Liver (tissue), 9 donors: ENCODE results near the gene SIK3. TPM values are rescaled to one million over a fixed set of nuclear protein-coding genes. Genes with fewer than 3 reads are reported as not detected.
A peak's percentile ranks its signal among the peaks of the same experiment; 100 is the strongest.

Source experiments
- DNase-seq: peaks from one replicate; pipeline ENCODE4 v3.0.0-alpha.2; 2017; ENCODE audit warnings: low spot score
- H3K27ac ChIP-seq, 2 donors: one replicate each; pipeline ENCODE4 v1.7.0; 2013; ENCODE audit warnings: inconsistent platforms in 2 of 2, low read length in 2 of 2, control low read depth in 1 of 2, low read depth in 1 of 2, mild to moderate bottlenecking in 1 of 2
- H3K27me3 ChIP-seq, 4 donors: one replicate each; pipeline versions ENCODE4 v1.6.1 to v1.7.0; 2013; ENCODE audit warnings: low read length in 3 of 4, inconsistent platforms in 1 of 4, mild to moderate bottlenecking in 1 of 4, moderate library complexity in 1 of 4; ENCODE audit not compliant: control insufficient read depth in 4 of 4, insufficient read depth in 4 of 4
- H3K36me3 ChIP-seq, 4 donors: one replicate each; pipeline versions ENCODE4 v1.6.1 to v1.7.0; 2013; ENCODE audit warnings: low read length in 3 of 4, mild to moderate bottlenecking in 3 of 4, low read depth in 1 of 4, moderate library complexity in 1 of 4; ENCODE audit not compliant: control insufficient read depth in 4 of 4, insufficient read depth in 3 of 4
- H3K4me1 ChIP-seq, 4 donors: one replicate each; pipeline versions ENCODE4 v1.6.1 to v1.7.0; 2013; ENCODE audit warnings: low read length in 3 of 4, mild to moderate bottlenecking in 3 of 4, moderate library complexity in 1 of 4; ENCODE audit not compliant: control insufficient read depth in 4 of 4, insufficient read depth in 4 of 4
- H3K4me3 ChIP-seq, 3 donors: one replicate each; pipeline versions ENCODE4 v1.6.1 to v1.7.0; 2013; ENCODE audit warnings: low read length in 3 of 3, control low read depth in 1 of 3, low read depth in 1 of 3, mild to moderate bottlenecking in 1 of 3
- H3K9ac ChIP-seq, 2 donors: one replicate each; pipeline ENCODE4 v1.7.0; 2013; ENCODE audit warnings: low read length in 2 of 2, mild to moderate bottlenecking in 2 of 2, moderate library complexity in 2 of 2, control low read depth in 1 of 2, low read depth in 1 of 2
- H3K9me3 ChIP-seq, 4 donors: one replicate each; pipeline versions ENCODE4 v1.6.1 to v1.7.0; 2013; ENCODE audit warnings: low read length in 3 of 4; ENCODE audit not compliant: control insufficient read depth in 4 of 4
- EGR1 ChIP-seq, 2 donors: IDR thresholded peaks; 2 replicates each; pipeline ENCODE4 v1.6.1; 2016 to 2018; ENCODE audit warnings: antibody characterized with exemption in 2 of 2, low read depth in 2 of 2
- FOXA1 ChIP-seq: IDR thresholded peaks from 2 replicates; pipeline ENCODE4 v1.6.1; 2016; ENCODE audit warnings: antibody characterized with exemption
- GABPA ChIP-seq, 2 donors: IDR thresholded peaks in 1 of 2; conservative IDR thresholded peaks in 1 of 2; 2 replicates each; pipeline ENCODE4 v1.6.1; 2016; ENCODE audit warnings: antibody characterized with exemption in 2 of 2, mild to moderate bottlenecking in 1 of 2, moderate library complexity in 1 of 2
- HNF4A ChIP-seq, 2 donors: conservative IDR thresholded peaks; 2 replicates each; pipeline ENCODE4 v1.6.1; 2016; ENCODE audit warnings: antibody characterized with exemption in 2 of 2, mild to moderate bottlenecking in 2 of 2
- HNF4G ChIP-seq: IDR thresholded peaks from 2 replicates; pipeline ENCODE4 v1.6.1; 2016; ENCODE audit warnings: antibody characterized with exemption
- JUND ChIP-seq, 2 donors: IDR thresholded peaks; 2 replicates each; pipeline ENCODE4 v1.6.1; 2016; ENCODE audit warnings: antibody characterized with exemption in 2 of 2
- NR2F2 ChIP-seq: IDR thresholded peaks from 2 replicates; pipeline ENCODE4 v1.6.1; 2016; ENCODE audit warnings: antibody characterized with exemption
- RAD21 ChIP-seq, 2 donors: IDR thresholded peaks; 2 replicates each; pipeline ENCODE4 v1.6.1; 2016; ENCODE audit warnings: antibody characterized with exemption in 2 of 2, mild to moderate bottlenecking in 2 of 2
- REST ChIP-seq: IDR thresholded peaks from 2 replicates; pipeline ENCODE4 v1.6.1; 2016; ENCODE audit warnings: antibody characterized with exemption, mild to moderate bottlenecking
- RXRA ChIP-seq, 2 donors: IDR thresholded peaks; 2 replicates each; pipeline ENCODE4 v1.6.1; 2017 to 2018; ENCODE audit warnings: antibody characterized with exemption in 2 of 2, mild to moderate bottlenecking in 1 of 2
- SP1 ChIP-seq: IDR thresholded peaks from 2 replicates; pipeline ENCODE4 v1.6.1; 2018; ENCODE audit warnings: antibody characterized with exemption, mild to moderate bottlenecking
- TAF1 ChIP-seq: conservative IDR thresholded peaks from 2 replicates; pipeline ENCODE4 v1.6.1; 2016; ENCODE audit warnings: antibody characterized with exemption, mild to moderate bottlenecking
- YY1 ChIP-seq: IDR thresholded peaks from 2 replicates; pipeline ENCODE4 v1.6.1; 2016; ENCODE audit warnings: antibody characterized with exemption, mild to moderate bottlenecking
- WGBS: extraction: QIAGEN DNeasy Blood & Tissue Kit; methylation state at CpG from one replicate; pipeline ENCODE4 v1.1.7; 2013; 5-methylcytosine and 5-hydroxymethylcytosine counted together
- polyA plus RNA-seq, 2 donors: library from polyadenylated mRNA; stranded (reverse) in 1 of 2; unstranded in 1 of 2; fragments of 200-250 nt in 1 of 2; fragments of >200 nt in 1 of 2; fragmentation: Nextera tagmentation in 1 of 2; extraction: Ambion mirVana in 1 of 2; gene quantifications; one replicate each; pipeline versions ENCODE4 v1.2.1 to v1.2.3, GENCODE V29; 2013 to 2015
- total RNA-seq, 2 donors: library from RNA; depleted of rRNA; stranded (reverse); fragments of >200 nt; gene quantifications; one replicate each; pipeline ENCODE4 v1.2.3, GENCODE V29; 2014
- TF ChIP-seq, protein P1 (sequence below): IDR thresholded peaks from 2 replicates; pipeline ENCODE4 v1.6.1; 2016; ENCODE audit warnings: antibody characterized with exemption
- TF ChIP-seq, protein P2 (sequence below): IDR thresholded peaks from 2 replicates; pipeline ENCODE4 v1.6.1; 2016; ENCODE audit warnings: antibody characterized with exemption
- donor health status: healthy.
- donor health status: healthy.
- donor health status: healthy.
- donor health status: healthy.
- donor health status: healthy.

The SIK3 gene
- total and polyA plus RNA-seq, 4 donors, result 6.9 to 52.4 (median 14.4) TPM

DNA sequence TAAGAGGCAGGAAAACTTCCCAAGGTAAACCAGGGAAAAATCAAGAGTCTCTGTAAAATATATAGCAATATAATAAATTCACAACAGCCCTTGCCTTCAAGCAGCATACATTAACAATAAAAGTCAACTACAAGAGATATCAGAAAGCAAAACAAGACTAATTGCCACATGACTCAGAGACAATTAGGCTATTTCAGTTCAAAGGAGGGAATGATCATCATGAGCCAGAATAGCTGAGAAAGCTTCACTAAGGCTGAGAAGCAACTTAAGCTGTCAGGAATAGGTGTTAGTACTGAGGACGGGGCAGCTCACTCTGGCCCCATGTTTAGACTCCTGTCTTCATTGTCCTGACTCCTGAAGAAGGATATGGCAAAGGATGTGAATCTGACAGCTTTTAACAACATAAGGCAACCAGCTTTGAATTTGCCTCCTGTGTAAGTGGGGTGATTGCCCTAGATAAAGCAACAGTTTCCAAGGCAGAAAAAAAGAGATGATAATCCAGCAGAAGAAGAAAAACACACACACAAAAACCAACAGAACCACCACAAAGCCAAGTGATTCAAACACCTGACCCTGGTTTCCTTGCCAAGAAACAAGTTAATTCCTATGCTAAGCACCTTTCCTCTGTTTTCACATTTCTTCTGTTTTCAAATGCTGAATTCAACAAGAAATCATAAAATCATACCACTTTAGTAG lies 60.8 kb downstream of the SIK3 start:
- H3K27me3 ChIP-seq, result no peaks in the 10 kb centered on the region
- TF ChIP-seq JUND (IDR thresholded peaks at IDR 0.05) (no peak), NR2F2 (no peak), GABPA (IDR thresholded peaks at IDR 0.05 in 1 of 2, conservative IDR thresholded peaks at IDR 0.05 in 1 of 2) (no peak), EGR1 (IDR thresholded peaks at IDR 0.05; ENCODE audit: low read depth in 2 of 2) (no peak), RXRA (IDR thresholded peaks at IDR 0.05) (peak in 1 of 2 donors; percentile 37), REST (no peak)
- TF ChIP-seq, protein P1, sequence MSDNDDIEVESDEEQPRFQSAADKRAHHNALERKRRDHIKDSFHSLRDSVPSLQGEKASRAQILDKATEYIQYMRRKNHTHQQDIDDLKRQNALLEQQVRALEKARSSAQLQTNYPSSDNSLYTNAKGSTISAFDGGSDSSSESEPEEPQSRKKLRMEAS, result no peak
- H3K4me1 ChIP-seq, result peaks cover 6 to 17% (median 12%) of the 10 kb centered on the region in 4 donors
- no peaks in the 10 kb centered on the region for H3K9me3 ChIP-seq
- 88% methylated on average over 1 of the region's 1 CpG for WGBS
- no peaks in the 10 kb centered on the region for H3K36me3 ChIP-seq
- peak overlapping the region; percentile 43 to 49 for H3K27ac ChIP-seq
- H3K9ac ChIP-seq, result no peak overlapping the region
- no peak overlapping the region for H3K4me3 ChIP-seq
- no peak for DNase-seq

DNA sequence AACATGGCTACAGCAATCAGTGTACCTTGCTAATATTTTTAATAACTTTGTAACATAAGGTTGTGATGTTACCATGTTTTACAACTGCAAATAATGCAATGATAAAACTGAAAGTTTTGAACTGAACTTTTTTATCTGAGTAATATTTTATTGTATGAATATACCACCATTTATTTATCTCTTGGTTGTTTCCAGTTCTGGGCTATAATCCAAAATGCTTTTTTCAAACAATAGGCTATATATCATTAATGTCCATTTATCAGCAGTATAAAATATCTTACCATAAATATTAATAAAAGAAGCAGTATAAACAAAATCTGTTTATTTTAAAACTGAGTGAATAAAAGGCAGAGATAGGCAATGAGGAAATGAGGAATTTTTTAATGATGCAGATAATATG lies 63.3 kb downstream of the SIK3 start:
- DNase-seq, result no peak
- H3K27me3 ChIP-seq, result no peaks in the 10 kb centered on the region
- H3K9me3 ChIP-seq, result no peaks in the 10 kb centered on the region
- no peak overlapping the region for H3K27ac ChIP-seq
- no peak overlapping the region for H3K9ac ChIP-seq
- TF ChIP-seq SP1 (no peak), NR2F2 (no peak), HNF4A (conservative IDR thresholded peaks at IDR 0.05) (no peak), JUND (IDR thresholded peaks at IDR 0.05) (no peak), TAF1 (no peak), RXRA (IDR thresholded peaks at IDR 0.05) (no peak), RAD21 (IDR thresholded peaks at IDR 0.05) (no peak), HNF4G (no peak), REST (no peak), YY1 (no peak), EGR1 (IDR thresholded peaks at IDR 0.05; ENCODE audit: low read depth in 2 of 2) (no peak), FOXA1 (no peak)
- TF ChIP-seq, protein P1, result no peak
- TF ChIP-seq, protein P2, sequence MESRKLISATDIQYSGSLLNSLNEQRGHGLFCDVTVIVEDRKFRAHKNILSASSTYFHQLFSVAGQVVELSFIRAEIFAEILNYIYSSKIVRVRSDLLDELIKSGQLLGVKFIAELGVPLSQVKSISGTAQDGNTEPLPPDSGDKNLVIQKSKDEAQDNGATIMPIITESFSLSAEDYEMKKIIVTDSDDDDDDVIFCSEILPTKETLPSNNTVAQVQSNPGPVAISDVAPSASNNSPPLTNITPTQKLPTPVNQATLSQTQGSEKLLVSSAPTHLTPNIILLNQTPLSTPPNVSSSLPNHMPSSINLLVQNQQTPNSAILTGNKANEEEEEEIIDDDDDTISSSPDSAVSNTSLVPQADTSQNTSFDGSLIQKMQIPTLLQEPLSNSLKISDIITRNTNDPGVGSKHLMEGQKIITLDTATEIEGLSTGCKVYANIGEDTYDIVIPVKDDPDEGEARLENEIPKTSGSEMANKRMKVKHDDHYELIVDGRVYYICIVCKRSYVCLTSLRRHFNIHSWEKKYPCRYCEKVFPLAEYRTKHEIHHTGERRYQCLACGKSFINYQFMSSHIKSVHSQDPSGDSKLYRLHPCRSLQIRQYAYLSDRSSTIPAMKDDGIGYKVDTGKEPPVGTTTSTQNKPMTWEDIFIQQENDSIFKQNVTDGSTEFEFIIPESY, result no peak
- H3K36me3 ChIP-seq, result no peaks in the 10 kb centered on the region
- no peak overlapping the region for H3K4me3 ChIP-seq
- peaks cover 6 to 17% (median 10%) of the 10 kb centered on the region in 4 donors for H3K4me1 ChIP-seq
